PC-3 (cell line): ENCODE results near the gene MORN3. TPM values are rescaled to one million over a fixed set of nuclear protein-coding genes. Genes with fewer than 3 reads are reported as not detected.

Experiments used
- total RNA-seq: library from RNA; depleted of rRNA; stranded (reverse); fragments of >200 nt; gene quantifications from 2 replicates; pipeline ENCODE4 v1.2.3, GENCODE V29; 2014; rRNA removed

Gene MORN3
- total RNA-seq, 1 experiment from 2014 or later: 1.7 TPM

Other genes starting within 250 kb of the MORN3 start
- 52.5 and 72.3 TPM in 2 replicates for gene KDM2B, start 88.6 kb downstream of the MORN3 start, total RNA-seq
- 31.4 and 35.0 TPM in 2 replicates for gene ORAI1, start 43.1 kb downstream of the MORN3 start, total RNA-seq
- 18.5 and 25.4 TPM in 2 replicates for gene TMEM120B, start 43.1 kb upstream of the MORN3 start, total RNA-seq
- 232 TPM in 2 replicates for gene RHOF, start 124.0 kb upstream of the MORN3 start, total RNA-seq
- 7.5 and 13.0 TPM in 2 replicates for gene SETD1B, start 134.4 kb upstream of the MORN3 start, total RNA-seq
- not detected in 2 replicates for gene HPD, start 189.2 kb upstream of the MORN3 start, total RNA-seq
- 241 and 258 TPM in 2 replicates for gene PSMD9, start 219.1 kb upstream of the MORN3 start, total RNA-seq
- 3.2 and 11.5 TPM in 2 replicates for gene CFAP251, start 248.9 kb upstream of the MORN3 start, total RNA-seq